ENCODE results near the gene ANKRD34C.
A peak's percentile ranks its signal among the peaks of the same experiment; 100 is the strongest.

The ANKRD34C gene

DNA sequence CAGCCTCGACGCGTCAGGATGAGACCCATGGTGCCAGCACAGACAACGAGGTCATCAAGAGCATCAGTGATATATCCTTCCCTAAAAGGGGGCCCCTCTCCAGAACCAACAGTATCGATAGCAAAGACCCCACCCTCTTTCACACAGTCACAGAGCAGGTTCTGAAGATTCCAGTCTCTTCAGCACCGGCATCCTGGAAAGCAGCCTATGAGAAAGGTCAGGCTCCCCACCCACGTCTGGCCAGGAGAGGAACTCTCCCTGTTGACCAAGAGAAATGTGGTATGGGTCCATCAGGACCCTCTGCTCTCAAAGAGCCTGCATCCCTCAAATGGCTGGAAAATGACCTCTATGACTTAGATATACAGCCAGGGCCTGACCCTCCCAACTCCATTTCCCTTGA, 11.6 kb downstream of the ANKRD34C start:
- H3K4me3 ChIP-seq (ENCODE audit: low read depth, low read length): no peak overlapping the region
- TF ChIP-seq, protein P1, sequence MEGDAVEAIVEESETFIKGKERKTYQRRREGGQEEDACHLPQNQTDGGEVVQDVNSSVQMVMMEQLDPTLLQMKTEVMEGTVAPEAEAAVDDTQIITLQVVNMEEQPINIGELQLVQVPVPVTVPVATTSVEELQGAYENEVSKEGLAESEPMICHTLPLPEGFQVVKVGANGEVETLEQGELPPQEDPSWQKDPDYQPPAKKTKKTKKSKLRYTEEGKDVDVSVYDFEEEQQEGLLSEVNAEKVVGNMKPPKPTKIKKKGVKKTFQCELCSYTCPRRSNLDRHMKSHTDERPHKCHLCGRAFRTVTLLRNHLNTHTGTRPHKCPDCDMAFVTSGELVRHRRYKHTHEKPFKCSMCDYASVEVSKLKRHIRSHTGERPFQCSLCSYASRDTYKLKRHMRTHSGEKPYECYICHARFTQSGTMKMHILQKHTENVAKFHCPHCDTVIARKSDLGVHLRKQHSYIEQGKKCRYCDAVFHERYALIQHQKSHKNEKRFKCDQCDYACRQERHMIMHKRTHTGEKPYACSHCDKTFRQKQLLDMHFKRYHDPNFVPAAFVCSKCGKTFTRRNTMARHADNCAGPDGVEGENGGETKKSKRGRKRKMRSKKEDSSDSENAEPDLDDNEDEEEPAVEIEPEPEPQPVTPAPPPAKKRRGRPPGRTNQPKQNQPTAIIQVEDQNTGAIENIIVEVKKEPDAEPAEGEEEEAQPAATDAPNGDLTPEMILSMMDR (conservative IDR thresholded peaks at IDR 0.05; ENCODE audit: low read depth, low read length): no peak
- DNase-seq (ENCODE audit: low read depth): no peak

DNA sequence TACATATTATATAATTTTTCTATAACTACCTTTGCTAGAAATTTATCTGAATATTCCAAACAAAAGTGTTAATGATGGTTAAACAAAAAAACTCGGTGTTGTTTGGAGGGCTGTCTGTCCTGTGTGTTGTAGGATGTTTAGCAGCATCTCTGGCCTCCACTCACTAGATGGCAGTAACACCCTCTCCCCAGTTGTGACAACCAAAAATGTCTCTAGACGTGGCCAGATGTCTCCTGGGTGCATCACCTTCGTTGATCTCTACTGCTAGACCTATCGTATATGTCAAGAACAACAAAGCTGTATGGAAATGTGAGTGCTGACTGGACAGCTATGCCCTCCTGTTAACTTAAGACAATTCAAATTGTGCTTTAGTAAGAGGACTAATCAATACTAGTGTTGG, 14.1 kb downstream of the ANKRD34C start:
- TF ChIP-seq, protein P1 (conservative IDR thresholded peaks at IDR 0.05; ENCODE audit: low read depth, low read length): peak; percentile 41
- H3K4me3 ChIP-seq (ENCODE audit: low read depth, low read length): no peak overlapping the region
- no peak for DNase-seq (ENCODE audit: low read depth)

DNA sequence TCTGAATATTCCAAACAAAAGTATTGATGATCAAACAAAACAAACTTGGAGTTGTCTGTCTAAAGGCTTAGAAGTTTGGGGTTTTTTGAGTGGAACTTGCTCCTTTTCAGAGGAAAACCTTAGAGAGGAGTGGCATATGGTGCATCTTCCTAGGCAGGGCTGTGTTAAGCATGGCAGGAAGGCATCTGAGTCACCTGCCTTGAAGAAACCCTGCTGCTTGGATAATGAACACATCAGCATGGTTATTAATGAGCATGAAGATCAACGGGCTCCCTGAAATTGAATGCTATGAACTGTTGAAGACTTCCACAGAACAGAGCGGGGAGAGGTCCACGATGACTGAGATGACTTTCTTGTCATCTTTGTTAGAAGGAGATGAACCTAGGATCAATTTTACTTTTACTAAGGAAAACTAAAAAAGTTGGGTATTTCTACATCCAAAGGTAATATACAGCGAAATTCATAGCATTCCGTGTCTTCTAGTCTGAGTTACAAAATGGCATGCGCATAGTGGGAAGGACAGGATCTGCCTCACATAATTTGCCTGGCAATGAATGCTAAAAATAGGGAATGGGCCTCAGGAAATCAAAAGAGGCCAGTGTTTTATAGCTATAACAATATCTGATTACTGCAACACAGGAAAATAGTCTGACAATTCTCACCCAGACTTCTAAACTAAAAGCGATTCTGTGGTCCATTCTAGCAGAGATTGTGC, 16.8 kb downstream of the ANKRD34C start:
- H3K4me3 ChIP-seq (ENCODE audit: low read depth, low read length): no peak overlapping the region
- TF ChIP-seq, protein P1 (conservative IDR thresholded peaks at IDR 0.05; ENCODE audit: low read depth, low read length): no peak
- DNase-seq (ENCODE audit: low read depth): no peak

DNA sequence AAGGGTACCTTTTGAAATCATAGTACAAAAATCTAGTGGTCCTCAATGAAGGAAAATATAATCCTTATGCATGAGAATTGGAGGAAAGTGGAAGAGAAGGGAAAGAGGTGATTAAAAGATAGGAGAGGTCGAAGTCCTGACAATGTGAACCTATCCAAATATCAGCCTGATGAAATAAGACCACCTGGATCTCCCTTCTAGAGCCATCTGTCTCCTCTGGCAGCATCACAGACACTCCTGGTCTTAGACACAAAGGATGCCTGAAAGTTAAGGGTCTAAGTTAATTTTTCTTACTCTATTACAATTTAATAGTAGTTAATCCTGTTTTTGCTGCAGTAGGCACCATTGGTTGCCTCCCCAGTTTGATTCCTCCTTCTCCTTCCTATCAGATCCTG, 17.3 kb downstream of the ANKRD34C start:
- TF ChIP-seq, protein P1 (conservative IDR thresholded peaks at IDR 0.05; ENCODE audit: low read depth, low read length): no peak
- DNase-seq (ENCODE audit: low read depth): no peak
- H3K4me3 ChIP-seq (ENCODE audit: low read depth, low read length): no peak overlapping the region

DNA sequence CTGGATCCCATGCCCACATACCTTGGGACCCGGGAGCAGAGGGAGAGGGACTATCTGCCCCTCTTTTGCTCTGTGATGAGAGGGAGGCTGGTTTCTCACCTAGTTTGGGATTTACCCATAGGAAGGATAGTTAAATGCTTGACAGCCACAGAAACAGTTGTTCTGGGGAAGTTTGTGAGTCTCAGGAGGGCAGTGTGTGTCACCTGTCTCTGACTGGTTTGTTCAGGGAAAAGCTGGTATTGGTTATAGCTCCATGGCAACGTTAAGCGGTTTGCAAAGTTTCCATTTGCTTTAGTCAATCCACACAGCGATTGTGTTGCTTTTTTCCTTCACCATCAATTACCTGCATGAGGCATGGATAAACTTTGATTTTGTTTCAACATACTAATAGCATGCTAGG, 24.7 kb downstream of the ANKRD34C start:
- TF ChIP-seq, protein P1 (conservative IDR thresholded peaks at IDR 0.05; ENCODE audit: low read depth, low read length): no peak
- H3K4me3 ChIP-seq (ENCODE audit: low read depth, low read length): no peak overlapping the region
- DNase-seq (ENCODE audit: low read depth): no peak

DNA sequence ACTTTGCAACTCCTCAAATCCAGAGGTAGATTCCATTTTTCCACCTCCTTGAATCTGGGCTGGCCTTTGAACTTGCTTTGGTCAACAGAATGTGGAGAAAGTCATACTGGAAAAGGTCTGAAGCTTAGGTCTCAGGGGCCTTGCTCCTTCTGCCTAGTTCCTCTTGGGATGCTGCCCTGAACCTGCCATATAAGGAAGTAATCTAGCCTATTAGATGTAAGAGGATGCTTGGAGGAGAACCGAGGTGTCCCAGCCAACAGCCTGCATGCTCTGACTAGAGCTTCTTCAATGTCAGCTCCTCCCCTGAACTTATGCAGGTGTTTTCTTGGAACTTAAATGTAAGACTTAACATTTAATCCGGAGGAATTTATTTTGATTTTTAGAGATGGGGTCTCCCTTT, 26.4 kb downstream of the ANKRD34C start:
- H3K4me3 ChIP-seq (ENCODE audit: low read depth, low read length): no peak overlapping the region
- TF ChIP-seq, protein P1 (conservative IDR thresholded peaks at IDR 0.05; ENCODE audit: low read depth, low read length): no peak
- no peak for DNase-seq (ENCODE audit: low read depth)

DNA sequence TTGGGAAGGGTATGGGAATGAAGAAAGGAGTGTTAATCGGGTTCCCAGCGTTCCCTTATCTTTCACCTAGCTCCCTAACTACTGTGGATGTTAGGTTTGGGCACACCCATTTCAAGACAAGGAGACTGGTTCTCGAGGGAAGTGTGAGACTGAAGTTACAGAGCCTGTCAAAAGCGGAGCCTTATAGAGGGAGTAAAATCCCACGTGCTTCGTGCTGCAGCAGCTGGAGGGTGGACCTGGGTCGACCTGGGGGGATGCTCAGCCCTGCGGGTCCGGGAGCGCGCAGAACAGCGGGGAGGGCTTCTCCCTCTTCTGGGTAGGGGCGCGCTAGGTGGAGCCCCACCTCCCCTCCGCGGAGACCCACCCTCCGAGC, 28.1 kb downstream of the ANKRD34C start:
- TF ChIP-seq, protein P1 (conservative IDR thresholded peaks at IDR 0.05; ENCODE audit: low read depth, low read length): no peak
- H3K4me3 ChIP-seq (ENCODE audit: low read depth, low read length): peak overlapping the region; percentile 90
- DNase-seq (ENCODE audit: low read depth): peak; percentile 45
